HEK293T (cell line): ENCODE measurements around the gene RAPGEF6.

ENCODE experiments used
- CTCF ChIA-PET: fragments of 350-600 bp; formaldehyde crosslinking; extraction: SDS; loops from one replicate; lab custom pipeline; 2021; ENCODE audit warnings: antibody characterized with exemption, inconsistent platforms; lab: Yijun Ruan, JAX
- POLR2A ChIA-PET: fragments of 350-600 bp; formaldehyde crosslinking; extraction: SDS; loops from one replicate; lab custom pipeline; 2020; ENCODE audit warnings: antibody characterized with exemption, inconsistent platforms; lab: Yijun Ruan, JAX
- DNase-seq: peaks from one replicate; pipeline ENCODE4 v3.0.0; 2012; ENCODE audit warnings: mixed read lengths; ENCODE audit errors: extremely low spot score
- ARNT ChIP-seq: fragments of 450-650 bp; IDR thresholded peaks from 2 replicates; pipeline ENCODE4 v1.6.1; 2017; ENCODE audit warnings: mild to moderate bottlenecking
- BHLHE40 ChIP-seq: fragments of 450-650 bp; IDR thresholded peaks from 2 replicates; pipeline ENCODE4 v1.6.1; 2016; ENCODE audit warnings: mild to moderate bottlenecking, moderate library complexity, borderline replicate concordance
- CTBP1 ChIP-seq: fragments of 450-650 bp; IDR thresholded peaks from 2 replicates; pipeline ENCODE4 v1.6.1; 2016; ENCODE audit warnings: borderline replicate concordance
- ELF4 ChIP-seq: fragments of 450-650 bp; IDR thresholded peaks from 2 replicates; pipeline ENCODE4 v1.6.1; 2017; ENCODE audit warnings: antibody characterized with exemption
- FOXA1 ChIP-seq: fragments of 450-650 bp; IDR thresholded peaks from 2 replicates; pipeline ENCODE4 v1.6.1; 2016; ENCODE audit warnings: mild to moderate bottlenecking
- FOXK2 ChIP-seq: fragments of 450-650 bp; IDR thresholded peaks from 2 replicates; pipeline ENCODE4 v1.6.1; 2016; ENCODE audit warnings: mild to moderate bottlenecking
- FOXM1 ChIP-seq: fragments of 450-650 bp; IDR thresholded peaks from 2 replicates; pipeline ENCODE4 v1.6.1; 2017; ENCODE audit warnings: mild to moderate bottlenecking, borderline replicate concordance
- HDGF ChIP-seq: fragments of 450-650 bp; IDR thresholded peaks from 2 replicates; pipeline ENCODE4 v1.6.1; 2017; ENCODE audit warnings: antibody characterized with exemption, borderline replicate concordance
- L3MBTL2 ChIP-seq: fragments of 450-650 bp; conservative IDR thresholded peaks from 2 replicates; pipeline ENCODE4 v1.6.1; 2016; ENCODE audit warnings: mild to moderate bottlenecking
- LEF1 ChIP-seq: fragments of 450-650 bp; IDR thresholded peaks from 2 replicates; pipeline ENCODE4 v1.6.1; 2017; ENCODE audit warnings: mild to moderate bottlenecking, borderline replicate concordance
- NFRKB ChIP-seq: fragments of 450-650 bp; IDR thresholded peaks from 2 replicates; pipeline ENCODE4 v1.6.1; 2016; ENCODE audit warnings: mild to moderate bottlenecking, moderate library complexity
- SP1 ChIP-seq: fragments of 450-650 bp; IDR thresholded peaks from 2 replicates; pipeline ENCODE4 v1.6.1; 2017
- SUZ12 ChIP-seq: fragments of 450-650 bp; IDR thresholded peaks from 2 replicates; pipeline ENCODE4 v1.6.1; 2016; ENCODE audit warnings: mild to moderate bottlenecking
- TARDBP ChIP-seq: fragments of 450-650 bp; IDR thresholded peaks from 2 replicates; pipeline ENCODE4 v1.6.1; 2016
- ZNF384 ChIP-seq: fragments of 450-650 bp; IDR thresholded peaks from 2 replicates; pipeline ENCODE4 v1.6.1; 2016
- TF ChIP-seq, protein P1 (sequence below): fragments of 450-650 bp; IDR thresholded peaks from 2 replicates; pipeline ENCODE4 v1.6.1; 2016

Gene RAPGEF6

GRCh38 chr5:131393498-131393968 lies 241.5 kb downstream of the RAPGEF6 start:
- DNase-seq: no peak
- ChIA-PET POLR2A (no interaction called here), CTCF (interaction anchor here (0.6 kb wide), 1 partner anchor 522 kb away, joined by 3 read pairs; no protein-coding TSS in a partner anchor)
- TF ChIP-seq TARDBP (no peak), LEF1 (no peak)
- TF ChIP-seq, protein P1, sequence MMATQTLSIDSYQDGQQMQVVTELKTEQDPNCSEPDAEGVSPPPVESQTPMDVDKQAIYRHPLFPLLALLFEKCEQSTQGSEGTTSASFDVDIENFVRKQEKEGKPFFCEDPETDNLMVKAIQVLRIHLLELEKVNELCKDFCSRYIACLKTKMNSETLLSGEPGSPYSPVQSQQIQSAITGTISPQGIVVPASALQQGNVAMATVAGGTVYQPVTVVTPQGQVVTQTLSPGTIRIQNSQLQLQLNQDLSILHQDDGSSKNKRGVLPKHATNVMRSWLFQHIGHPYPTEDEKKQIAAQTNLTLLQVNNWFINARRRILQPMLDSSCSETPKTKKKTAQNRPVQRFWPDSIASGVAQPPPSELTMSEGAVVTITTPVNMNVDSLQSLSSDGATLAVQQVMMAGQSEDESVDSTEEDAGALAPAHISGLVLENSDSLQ: no peak

DNA sequence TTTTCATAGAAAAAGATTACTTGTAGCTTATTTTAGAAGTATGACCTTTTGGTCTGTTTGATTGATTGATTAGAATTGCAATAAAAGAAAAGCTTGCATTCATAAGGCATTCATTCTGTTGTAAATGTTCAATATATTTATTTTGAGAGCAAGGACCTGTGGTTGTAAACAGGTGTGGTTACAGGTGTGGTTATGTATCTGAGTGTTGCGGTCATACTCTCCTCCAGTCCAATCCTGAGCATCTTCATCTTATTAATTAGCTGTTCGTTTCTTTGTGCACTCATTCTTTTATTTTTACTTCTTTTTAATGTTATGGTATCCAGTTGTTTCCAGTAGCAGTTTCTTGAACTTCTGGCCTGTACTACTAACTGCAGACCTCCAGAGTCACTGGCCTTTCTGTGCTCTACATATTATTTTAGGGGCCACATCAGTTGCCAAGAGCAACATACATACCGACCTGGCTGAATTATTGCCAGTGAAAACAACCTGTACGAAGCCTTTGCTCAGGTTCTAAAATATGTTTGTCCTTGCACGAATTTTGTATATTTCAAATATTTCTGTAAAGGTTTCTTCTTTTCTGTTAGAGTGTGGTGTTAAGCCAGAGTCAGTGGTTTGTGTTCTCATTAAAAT lies 242.4 kb downstream of the RAPGEF6 start:
- POLR2A ChIA-PET: no interaction called here
- CTCF ChIA-PET: interaction anchor here (0.6 kb wide), 1 partner anchor 34 kb away, joined by 4 read pairs; no protein-coding TSS in a partner anchor
- DNase-seq: no peak
- TF ChIP-seq CTBP1 (no peak), ELF4 (no peak), SUZ12 (no peak), FOXM1 (no peak), LEF1 (no peak), SP1 (no peak), NFRKB (no peak), L3MBTL2 (no peak), TARDBP (no peak), ARNT (no peak), BHLHE40 (no peak), FOXA1 (no peak), HDGF (no peak), FOXK2 (no peak), ZNF384 (no peak)
- TF ChIP-seq, protein P1: no peak

GRCh38 chr5:131389869-131390265 lies 245.2 kb downstream of the RAPGEF6 start:
- TF ChIP-seq HDGF (no peak), CTBP1 (no peak), BHLHE40 (no peak), ARNT (no peak), SP1 (no peak), LEF1 (no peak), ZNF384 (no peak), ELF4 (no peak), SUZ12 (no peak)
- ChIA-PET POLR2A (no interaction called here), CTCF (interaction anchor here (1.0 kb wide), 1 partner anchor 16 kb away, joined by 3 read pairs; no protein-coding TSS in a partner anchor)
- no peak for DNase-seq

DNA sequence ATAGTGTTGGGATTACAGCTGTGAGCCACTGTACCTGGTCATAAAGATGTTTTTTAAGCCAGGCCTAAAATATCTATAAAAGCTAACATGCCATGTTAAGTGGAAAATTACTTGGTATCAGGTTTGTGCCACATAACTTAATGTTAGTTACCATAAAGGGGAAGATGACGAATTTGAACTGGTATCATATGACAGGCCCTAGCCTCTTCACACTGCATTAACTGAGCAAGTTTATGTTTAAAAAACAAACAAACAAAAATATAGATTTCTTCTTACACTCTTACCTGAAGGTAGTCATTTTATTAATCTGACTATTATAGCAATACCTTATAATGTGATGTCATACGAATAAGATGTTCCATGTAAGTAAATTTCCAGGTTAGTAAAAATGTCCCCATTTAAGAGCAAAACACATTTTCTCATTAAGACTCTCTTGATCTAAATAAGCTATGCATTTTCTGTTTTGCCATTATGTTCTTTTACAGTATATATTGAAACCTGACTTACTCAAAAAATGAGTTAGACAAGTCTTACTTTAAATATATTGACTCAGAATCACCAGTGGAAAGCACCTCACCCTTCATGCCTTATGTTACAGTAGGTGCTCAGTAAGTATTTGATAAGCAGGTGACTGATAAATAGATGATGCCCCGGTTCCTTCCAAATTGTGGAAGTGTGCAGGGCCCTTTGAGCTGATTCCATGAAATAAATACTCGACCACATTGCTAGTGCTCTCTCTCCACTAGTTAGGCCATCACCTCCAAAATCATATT lies 245.7 kb downstream of the RAPGEF6 start:
- TF ChIP-seq NFRKB (no peak), ELF4 (no peak)
- ChIA-PET POLR2A (no interaction called here), CTCF (interaction anchor here (1.0 kb wide), 1 partner anchor 15 kb away, joined by 3 read pairs; no protein-coding TSS in a partner anchor)
- no peak for DNase-seq

DNA sequence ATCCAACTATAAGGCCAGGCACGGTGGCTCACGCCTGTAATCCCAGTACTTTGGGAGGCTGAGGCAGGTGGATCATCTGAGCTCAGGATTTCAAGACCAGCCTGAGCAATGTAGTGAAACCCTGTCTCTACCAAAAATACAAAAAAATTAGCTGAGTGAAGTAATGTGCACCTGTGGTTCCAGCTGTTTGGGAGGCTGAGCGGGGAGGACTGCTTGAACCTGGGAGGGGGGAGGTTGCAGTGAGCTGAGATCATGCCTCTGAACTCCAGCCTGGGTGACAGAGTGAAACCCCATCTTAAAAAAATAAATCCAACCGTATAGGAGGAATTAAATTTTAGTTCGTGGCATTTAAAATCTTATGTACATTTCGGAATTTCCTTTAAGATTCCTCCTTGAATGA lies 247.8 kb downstream of the RAPGEF6 start:
- ChIA-PET CTCF (no interaction called here), POLR2A (no interaction called here)
- DNase-seq: no peak
- TF ChIP-seq LEF1 (no peak), NFRKB (no peak), HDGF (no peak), FOXK2 (no peak), ZNF384 (no peak), ARNT (no peak)

- TF ChIP-seq, protein P1: no peak
- TF ChIP-seq FOXK2: no peak
- TF ChIP-seq ELF4: no peak
- no peak for TF ChIP-seq LEF1
- no peak for TF ChIP-seq L3MBTL2
- no peak for TF ChIP-seq TARDBP
- no peak for TF ChIP-seq BHLHE40
- no peak for TF ChIP-seq FOXA1
- TF ChIP-seq CTBP1: no peak
- no peak for TF ChIP-seq ARNT
- TF ChIP-seq HDGF: no peak
- TF ChIP-seq SUZ12: no peak
- no peak for TF ChIP-seq FOXM1
- no peak for TF ChIP-seq ZNF384
- no peak for TF ChIP-seq NFRKB
- TF ChIP-seq SP1: no peak
- CTCF ChIA-PET: no interaction called here
Measured at GRCh38 chr5:131386779-131387178, 248.2 kb downstream of the RAPGEF6 start.

More at GRCh38 chr5:131386779-131387178, 248.2 kb downstream of the RAPGEF6 start:
- DNase-seq: peak; percentile 23
- POLR2A ChIA-PET: no interaction called here
